ENCODE measurements around the gene ZG16. TPM values are rescaled to one million over a fixed set of nuclear protein-coding genes. Genes with fewer than 3 reads are reported as not detected.

Gene ZG16
- total and polyA plus RNA-seq, 9 of the 15 experiments (the other 6 are each of a cell fraction or from before 2014, with no cell fraction given): 0.04 TPM; not detected in 8

- TF ChIP-seq TSHZ1 (CRISPR knock-in tag; IDR thresholded peaks at IDR 0.05): no peak
- TF ChIP-seq POLR2G (IDR thresholded peaks at IDR 0.05; ENCODE audit: low read depth, low read length): 0 out of 2 replicates have a peak, but pooled peaks have one; percentile 32
- TF ChIP-seq NONO (IDR thresholded peaks at IDR 0.05; ENCODE audit: low read depth in 2 of 2, low read length in 1 of 2): 0 out of 4 replicates have a peak, but pooled peaks of 1 of the 2 experiments have one; percentile 15
- no peak for TF ChIP-seq SMARCA4 (IDR thresholded peaks at IDR 0.05)
- TF ChIP-seq FUS (optimal IDR thresholded peaks at IDR 0.05; ENCODE audit: low read depth, low read length): no peak
- peak; percentile 30 for TF ChIP-seq KDM5B (IDR thresholded peaks at IDR 0.05; ENCODE audit: insufficient replicate concordance, low read depth, low read length)
- no peak for TF ChIP-seq GABPB2 (CRISPR knock-in tag; conservative IDR thresholded peaks at IDR 0.05)
- no peak for TF ChIP-seq LCOR (CRISPR knock-in tag; IDR thresholded peaks at IDR 0.05)
- peak; percentile 10; the same call in 1 of the 2 replicates for TF ChIP-seq CTBP1 (IDR thresholded peaks at IDR 0.05; ENCODE audit: borderline replicate concordance)
- 0 out of 2 replicates have a peak, but pooled peaks have one; percentile 19 for TF ChIP-seq CBX1 (IDR thresholded peaks at IDR 0.05; ENCODE audit: low read depth)
- peak; percentile 30; the same call in 1 of the 2 replicates for TF ChIP-seq ZNF740 (CRISPR knock-in tag; IDR thresholded peaks at IDR 0.05)
- no peak for TF ChIP-seq ZNF740 (tag; IDR thresholded peaks at IDR 0.05)
- TF ChIP-seq E2F3 (CRISPR knock-in tag; IDR thresholded peaks at IDR 0.05): 0 out of 2 replicates have a peak, but pooled peaks have one; percentile 21
- peak; percentile 75 for TF ChIP-seq EGR1 (conservative IDR thresholded peaks at IDR 0.05)
- TF ChIP-seq YY1 (IDR thresholded peaks at IDR 0.05; ENCODE audit: borderline replicate concordance in 1 of 3, control insufficient read depth in 1 of 3, extremely low read depth in 1 of 3, insufficient read depth in 3 of 3, insufficient read length in 1 of 3, insufficient replicate concordance in 2 of 3, low read depth in 1 of 3, low read length in 2 of 3): peak in 1 of 3 experiments; percentile 74
- TF ChIP-seq, protein P1, sequence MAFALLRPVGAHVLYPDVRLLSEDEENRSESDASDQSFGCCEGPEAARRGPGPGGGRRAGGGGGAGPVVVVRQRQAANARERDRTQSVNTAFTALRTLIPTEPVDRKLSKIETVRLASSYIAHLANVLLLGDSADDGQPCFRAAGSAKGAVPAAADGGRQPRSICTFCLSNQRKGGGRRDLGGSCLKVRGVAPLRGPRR (CRISPR knock-in tag; IDR thresholded peaks at IDR 0.05): no peak
- TF ChIP-seq, protein P2, sequence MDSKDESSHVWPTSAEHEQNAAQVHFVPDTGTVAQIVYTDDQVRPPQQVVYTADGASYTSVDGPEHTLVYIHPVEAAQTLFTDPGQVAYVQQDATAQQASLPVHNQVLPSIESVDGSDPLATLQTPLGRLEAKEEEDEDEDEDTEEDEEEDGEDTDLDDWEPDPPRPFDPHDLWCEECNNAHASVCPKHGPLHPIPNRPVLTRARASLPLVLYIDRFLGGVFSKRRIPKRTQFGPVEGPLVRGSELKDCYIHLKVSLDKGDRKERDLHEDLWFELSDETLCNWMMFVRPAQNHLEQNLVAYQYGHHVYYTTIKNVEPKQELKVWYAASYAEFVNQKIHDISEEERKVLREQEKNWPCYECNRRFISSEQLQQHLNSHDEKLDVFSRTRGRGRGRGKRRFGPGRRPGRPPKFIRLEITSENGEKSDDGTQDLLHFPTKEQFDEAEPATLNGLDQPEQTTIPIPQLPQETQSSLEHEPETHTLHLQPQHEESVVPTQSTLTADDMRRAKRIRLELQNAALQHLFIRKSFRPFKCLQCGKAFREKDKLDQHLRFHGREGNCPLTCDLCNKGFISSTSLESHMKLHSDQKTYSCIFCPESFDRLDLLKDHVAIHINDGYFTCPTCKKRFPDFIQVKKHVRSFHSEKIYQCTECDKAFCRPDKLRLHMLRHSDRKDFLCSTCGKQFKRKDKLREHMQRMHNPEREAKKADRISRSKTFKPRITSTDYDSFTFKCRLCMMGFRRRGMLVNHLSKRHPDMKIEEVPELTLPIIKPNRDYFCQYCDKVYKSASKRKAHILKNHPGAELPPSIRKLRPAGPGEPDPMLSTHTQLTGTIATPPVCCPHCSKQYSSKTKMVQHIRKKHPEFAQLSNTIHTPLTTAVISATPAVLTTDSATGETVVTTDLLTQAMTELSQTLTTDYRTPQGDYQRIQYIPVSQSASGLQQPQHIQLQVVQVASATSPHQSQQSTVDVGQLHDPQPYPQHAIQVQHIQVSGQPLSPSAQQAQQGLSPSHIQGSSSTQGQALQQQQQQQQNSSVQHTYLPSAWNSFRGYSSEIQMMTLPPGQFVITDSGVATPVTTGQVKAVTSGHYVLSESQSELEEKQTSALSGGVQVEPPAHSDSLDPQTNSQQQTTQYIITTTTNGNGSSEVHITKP (IDR thresholded peaks at IDR 0.05; ENCODE audit: partially characterized antibody): peak; percentile 80
Measured at GRCh38 chr16:29809850-29810698, 32.0 kb downstream of the ZG16 start (continued).
